Measurements from ENCODE around the gene SLIT3.

- TF ChIP-seq POLR2A (IDR thresholded peaks at IDR 0.05; ENCODE audit: low read depth, low read length) (no peak), CTCF (IDR thresholded peaks at IDR 0.05; ENCODE audit: extremely low read depth in 1 of 2, insufficient read depth in 1 of 2, low read depth in 1 of 2, low read length in 2 of 2) (no peak), POLR2AphosphoS5 (IDR thresholded peaks at IDR 0.05; ENCODE audit: insufficient read depth, low read depth, low read length) (no peak)
Observed at GRCh38 chr5:169328401-169328800, 27.5 kb upstream of the SLIT3 start.
